ENCODE data around the gene MARCHF3.
"Not testable (repeated sequence)": the region's sequence is repeated elsewhere in the genome, so short reads cannot be mapped to it uniquely, and the experiment has no call there.

Gene MARCHF3

DNA sequence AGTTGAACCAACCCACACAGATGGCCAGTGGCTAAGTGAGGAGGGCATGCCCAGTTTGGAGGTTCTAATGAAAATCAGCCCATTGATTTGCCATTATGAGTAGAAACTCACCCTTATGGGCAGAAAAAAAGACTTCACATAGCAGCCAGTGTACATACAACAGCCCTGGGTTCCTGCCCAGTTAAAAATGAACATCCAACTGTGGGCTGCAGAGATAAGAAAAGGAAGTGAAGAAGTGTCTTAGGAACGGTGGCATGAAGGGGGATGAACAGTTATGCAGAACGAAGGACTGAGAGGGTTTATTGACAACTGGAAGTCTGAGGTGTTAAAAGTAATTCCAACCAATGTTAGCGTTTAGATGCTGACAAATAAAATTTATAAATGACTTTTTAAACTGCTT is 118.4 kb downstream of the MARCHF3 start:
- DNase-seq = no peak

DNA sequence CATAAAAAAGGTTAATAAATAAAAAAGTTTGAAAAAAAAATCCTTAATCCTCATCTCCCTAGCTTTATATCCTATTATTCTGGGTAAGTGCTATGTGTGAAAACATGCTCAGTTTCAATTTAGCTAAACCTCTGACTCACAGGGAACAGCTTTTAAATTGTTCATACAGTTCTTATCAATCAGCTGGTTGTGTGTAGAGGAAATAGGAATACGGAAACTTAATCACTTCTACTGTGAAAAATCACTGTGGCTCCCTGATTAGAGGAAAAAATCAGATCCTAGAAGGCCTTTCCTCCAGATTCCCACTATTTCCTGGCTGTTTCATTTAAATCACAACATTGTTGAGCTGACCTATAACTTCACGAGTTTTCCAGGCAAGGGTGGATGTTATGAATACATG is 120.5 kb downstream of the MARCHF3 start:
- no peak for DNase-seq

DNA sequence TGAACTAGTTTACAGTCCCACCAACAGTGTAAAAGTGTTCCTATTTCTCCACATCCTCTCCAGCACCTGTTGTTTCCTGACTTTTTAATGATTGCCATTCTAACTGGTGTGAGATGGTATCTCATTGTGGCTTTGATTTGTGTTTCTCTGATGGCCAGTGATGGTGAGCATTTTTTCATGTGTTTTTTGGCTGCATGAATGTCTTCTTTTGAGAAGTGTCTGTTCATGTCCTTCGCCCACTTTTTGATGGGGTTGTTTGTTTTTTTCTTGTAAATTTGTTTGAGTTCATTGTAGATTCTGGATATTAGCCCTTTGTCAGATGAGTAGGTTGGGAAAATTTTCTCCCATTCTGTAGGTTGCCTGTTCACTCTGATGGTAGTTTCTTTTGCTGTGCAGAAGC is 126.0 kb downstream of the MARCHF3 start:
- not testable (repeated sequence) for DNase-seq

DNA sequence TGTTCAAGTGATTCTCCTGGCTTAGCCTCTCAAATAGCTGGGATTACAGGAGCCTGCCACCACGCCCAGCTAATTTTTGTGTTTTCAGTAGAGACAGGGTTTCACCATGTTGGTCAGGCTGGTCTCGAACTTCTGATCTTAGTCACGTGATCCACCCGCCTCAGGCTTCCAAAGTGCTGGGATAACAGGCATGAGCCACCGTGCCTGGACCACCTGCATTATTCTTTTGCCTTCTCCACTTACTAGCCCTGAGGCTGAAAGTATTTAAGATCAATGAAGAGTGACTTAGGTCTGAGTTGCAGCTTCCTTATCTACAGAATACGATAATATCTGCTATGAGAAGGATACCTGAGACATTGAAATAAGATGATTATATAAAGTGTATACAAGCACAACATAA is 129.6 kb downstream of the MARCHF3 start:
- no peak for DNase-seq

DNA sequence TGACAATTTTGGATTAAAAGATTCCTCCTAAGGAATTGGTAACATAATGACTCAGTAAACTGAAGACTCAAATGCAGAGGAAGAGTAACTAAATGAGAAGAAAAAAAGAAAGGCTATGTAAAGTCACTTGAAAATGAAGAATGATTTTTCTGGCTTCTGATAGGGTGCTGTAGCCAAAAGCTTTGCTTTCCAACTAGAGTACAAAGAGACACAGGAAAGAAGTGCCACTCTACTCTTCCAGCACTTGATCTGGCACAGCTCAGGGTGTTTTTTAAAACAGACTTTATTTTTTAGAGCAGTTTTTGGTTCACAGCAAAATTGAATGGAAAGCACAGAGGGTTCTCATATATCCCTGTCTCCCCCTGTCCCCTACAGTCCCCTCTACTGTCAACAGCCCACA is 130.9 kb downstream of the MARCHF3 start:
- no peak for DNase-seq

DNA sequence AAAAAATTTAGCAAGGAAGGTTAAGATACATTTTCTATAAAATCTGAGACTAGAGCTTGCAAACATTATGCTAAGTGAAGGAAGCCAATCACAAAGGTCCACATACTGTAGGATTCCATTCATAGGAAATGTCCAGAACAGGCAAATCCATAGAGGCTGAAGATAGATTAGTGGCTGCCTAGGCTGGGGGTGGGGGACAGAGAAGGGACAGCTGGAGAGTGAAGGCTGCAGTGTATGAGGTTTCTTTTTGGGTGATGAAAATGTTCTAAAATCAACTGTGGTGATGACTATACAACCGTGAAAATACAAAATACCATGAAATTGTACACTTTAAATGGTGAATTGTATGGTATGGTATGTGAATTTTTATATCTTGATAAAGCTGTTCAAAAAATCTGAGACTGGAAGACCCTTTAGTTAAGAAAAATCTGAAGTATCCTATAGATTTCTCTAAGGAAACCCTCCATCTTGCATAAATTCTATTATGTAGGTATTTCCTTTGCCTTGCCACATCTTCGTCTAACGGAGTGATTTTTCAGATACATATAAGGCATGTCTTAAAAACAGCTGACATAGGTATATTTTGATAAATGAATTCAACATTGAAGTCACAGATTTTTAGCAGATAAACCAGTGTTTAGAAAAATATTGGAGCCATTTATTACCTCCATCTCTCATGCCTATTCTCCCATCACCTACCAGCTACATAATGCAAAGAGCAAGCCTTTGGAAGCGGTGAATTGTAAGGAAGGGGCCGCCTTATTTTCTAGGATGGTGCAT is 132.3 kb downstream of the MARCHF3 start:
- no peak for DNase-seq

DNA sequence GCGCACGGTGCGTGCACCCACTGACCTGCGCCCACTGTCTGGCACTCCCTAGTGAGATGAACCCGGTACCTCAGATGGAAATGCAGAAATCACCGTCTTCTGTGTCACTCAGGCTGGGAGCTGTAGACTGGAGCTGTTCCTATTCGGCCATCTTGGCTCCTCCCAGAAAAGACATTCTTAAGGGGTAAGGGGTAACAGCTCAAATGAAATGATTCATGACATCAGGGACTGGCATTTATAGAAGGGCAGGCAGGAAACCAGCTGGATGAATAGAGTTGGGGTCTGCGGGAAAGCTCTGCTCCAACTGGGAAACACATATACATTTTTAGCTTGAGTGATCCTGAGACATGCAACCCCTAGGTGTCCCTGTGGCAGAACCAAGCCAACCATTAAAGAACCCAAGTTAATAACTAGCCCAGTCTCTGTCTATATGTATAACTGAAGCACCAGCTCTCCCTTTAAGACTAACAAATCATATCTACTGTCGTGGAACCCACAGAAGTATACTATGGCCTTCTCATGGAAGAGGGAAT is 134.1 kb downstream of the MARCHF3 start:
- DNase-seq = no peak

DNA sequence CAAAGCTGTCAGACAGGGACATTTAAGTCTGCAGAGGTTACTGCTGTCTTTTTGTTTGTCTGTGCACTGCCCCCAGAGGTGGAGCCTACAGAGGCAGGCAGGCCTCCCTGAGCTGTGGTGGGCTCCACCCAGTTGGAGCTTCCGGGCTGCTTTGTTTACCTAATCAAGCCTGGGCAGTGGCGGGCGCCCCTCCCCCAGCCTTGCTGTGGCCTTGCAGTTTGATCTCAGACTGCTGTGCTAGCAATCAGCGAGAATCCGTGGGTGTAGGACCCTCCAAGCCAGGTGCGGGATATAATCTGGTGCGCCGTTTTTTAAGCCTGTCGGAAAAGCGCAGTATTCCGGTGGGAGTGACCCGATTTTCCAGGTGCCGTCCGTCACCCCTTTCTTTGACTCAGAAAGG is 134.6 kb downstream of the MARCHF3 start:
- DNase-seq = not testable (repeated sequence)

DNA sequence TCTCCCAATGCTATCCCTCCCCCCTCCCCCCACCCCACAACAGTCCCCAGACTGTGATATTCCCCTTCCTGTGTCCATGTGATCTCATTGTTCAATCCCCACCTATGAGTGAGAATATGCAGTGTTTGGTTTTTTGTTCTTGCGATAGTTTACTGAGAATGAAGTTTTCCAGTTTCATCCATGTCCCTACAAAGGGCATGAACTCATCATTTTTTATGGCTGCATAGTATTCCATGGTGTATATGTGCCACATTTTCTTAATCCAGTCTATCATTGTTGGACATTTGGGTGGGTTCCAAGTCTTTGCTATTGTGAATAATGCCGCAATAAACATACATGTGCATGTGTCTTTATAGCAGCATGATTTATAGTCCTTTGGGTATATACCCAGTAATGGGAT is 139.9 kb downstream of the MARCHF3 start:
- not testable (repeated sequence) for DNase-seq

DNA sequence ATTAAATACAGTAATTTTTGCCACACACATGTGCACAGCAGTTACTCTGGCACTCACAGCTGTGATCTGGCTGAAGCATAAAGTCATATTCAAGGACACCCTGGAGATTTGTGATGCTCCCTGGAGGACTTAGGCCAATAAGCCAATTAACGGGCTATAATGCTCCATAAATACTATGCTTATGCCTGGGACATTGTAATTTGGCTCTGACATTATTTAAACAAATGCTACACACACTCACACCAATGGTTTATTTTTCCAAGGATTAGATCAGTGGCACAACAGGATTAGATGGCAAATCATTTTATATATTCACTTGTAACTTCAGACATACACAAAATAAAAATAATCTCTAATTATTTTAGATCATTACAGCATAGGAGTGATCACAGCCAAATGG is 142.2 kb downstream of the MARCHF3 start:
- DNase-seq = no peak

DNA sequence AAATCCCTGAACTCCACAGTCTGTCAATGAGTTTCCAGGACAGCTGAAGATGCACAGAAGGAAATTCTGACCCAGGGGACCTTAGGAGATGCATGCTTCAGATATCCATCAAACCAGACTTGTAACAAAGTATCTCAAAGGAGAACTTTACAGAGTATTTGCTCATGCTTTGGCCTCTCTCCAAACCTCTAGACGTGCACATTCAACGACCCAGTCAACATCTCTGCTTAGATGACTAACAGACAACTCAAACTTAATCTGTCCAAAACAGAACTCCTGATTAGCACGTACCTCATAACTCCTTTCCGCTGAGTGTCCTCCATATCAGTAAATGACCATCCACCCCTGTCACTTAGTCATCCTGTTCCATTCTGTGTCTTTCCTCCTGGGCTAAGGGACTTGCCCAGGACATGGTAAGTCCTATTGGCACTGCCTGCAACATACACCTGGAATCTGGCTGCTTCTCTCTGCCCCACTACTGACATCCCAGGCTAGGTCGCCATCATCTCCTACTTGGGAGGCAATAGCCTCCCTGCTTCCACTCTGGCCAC is 146.0 kb downstream of the MARCHF3 start:
- DNase-seq = no peak

DNA sequence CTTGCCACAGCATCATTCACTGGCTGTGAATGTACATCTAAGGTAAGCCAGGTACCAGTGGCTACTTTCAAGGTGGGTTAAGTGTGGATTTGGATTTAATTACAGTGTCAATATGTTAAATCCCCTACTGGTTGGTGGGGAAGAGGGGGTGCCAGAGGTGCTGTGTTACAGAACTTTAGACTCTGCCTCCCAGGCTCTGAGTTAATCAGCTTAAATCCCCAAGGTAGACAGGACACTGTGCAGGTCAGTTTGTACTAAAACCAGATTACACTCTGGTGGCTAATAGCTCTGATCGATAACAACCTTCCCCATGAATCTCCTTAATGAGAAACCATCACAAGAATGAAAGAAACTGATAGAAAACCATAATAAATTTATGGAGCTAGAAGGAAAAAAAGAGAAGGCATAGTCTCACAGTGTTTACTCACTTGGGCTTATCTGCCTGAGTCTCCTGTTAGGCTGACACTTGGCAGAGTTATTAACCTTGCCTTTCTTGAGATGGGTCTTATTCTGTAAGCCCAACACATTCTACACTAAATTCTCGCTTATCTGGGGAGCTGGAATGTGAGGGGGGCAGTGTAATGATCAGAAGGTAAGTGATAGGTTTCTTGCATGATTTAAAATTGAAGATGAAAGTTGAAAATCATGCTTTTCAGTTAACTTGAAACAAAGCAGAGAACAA is 146.7 kb downstream of the MARCHF3 start:
- DNase-seq = no peak

DNA sequence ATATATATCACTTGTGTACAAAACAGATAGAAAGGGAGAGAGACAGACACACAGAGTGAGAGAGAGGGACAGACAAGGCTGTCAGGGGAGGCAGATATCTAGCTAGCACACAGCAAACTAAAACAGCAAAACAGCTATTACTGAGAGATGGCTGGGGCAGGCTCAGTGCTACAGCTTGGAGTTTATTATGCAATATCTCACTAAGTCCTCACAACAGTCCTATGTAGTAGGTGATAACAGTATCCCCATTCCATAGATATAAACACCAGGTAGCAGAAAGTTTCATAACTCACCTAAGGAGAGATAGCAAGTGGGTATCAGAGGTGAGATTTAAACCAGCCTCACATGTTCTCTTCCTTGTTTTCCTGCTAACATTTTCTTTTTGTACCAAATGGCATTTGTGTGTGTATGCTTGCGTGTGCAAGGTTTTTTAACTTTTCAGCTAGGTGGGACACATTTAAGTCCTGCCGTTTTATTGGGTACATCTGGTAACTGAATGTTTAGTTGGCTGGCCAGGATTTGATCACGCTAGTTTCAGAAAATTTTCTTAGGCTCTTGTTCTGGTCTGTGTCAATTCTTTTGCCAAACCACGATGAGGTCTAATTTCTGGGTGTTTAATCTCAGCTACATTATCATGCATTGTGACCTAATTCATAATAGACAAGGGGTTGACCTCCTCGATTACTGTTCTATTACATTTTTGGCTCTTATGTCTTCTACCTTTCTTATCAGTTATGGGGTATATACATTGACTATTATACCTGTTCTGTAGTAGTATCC is 148.3 kb downstream of the MARCHF3 start:
- DNase-seq = no peak

DNA sequence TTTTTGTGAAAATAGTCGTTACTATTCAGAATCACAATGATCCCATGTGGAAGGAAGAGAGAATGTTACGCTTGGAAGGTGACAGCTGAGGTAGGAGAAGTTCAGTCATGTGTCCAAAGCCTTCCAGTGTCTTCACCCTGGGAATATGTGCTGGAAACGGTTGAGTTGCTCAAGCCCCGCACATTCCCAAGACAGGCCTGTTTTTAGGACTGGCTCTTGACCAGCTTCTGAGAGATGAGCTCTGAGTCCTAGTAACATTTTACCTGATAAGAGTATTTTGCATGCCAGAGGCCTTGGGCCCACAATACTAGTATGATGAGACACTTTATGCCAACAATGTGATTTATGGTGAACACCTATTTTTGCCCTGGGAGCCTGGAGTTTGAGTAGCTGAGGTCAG is 151.7 kb downstream of the MARCHF3 start:
- DNase-seq = no peak

DNA sequence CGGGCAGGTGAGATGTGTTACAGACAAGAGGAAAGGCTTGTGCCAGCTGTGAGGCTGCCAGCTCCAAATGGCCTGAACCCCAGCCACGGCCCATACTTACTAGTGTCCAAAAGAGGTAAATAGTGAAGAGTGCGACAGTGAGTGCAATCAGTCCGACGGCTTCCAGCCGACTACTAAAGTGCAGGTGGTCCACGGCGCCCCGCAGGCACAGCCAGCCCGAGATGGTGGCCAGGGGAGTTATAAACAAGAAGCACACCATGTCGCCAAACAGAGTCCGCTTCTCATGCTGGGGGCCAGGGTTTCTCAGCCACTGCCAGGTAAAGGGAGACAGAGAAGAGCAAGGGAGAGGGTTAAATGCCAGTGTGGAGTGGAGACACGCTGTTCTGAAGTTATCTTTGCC is 152.3 kb downstream of the MARCHF3 start:
- DNase-seq = no peak

DNA sequence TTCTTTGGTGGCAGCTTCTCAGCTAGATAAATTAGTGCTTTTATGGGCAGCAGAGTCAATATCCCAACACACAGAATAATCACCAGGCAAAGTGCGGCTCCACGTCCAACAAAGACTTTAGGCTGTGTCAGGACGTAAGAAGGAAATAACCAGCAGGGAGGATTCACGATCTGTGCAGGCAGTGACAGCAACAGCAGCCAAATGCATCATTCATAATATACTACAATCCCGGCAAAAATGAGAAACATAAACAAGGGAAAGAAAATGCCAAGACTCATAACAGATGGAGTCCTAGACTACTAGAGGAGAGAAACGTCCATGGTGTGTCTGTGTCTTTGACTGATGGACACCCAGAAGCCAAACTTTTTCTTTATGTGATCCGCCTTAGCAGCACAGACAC is 152.8 kb downstream of the MARCHF3 start:
- no peak for DNase-seq

DNA sequence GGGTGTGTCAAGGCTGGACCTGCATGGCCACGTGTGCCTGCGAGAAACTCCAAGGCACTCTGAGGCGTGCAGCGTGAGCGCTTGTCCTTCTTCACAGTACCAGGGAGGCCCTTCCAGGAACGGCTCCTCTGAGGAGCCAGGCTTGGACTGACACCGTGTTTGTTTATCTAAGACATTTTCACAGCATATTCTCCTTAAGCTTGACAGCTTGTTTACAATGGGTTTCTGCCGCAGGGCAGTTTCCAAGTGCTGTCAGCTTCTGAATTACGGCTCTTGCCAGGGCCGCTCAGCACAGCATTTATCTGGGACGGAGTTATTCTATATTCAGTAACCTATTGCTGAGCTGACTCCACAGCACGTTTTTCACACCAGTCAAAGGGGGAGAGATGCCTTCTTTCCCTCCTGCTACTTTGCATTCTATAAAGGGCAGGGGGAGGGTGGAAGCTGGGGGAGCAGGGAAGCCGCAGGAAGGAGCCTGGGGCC is 155.0 kb downstream of the MARCHF3 start:
- DNase-seq = peak; percentile 11

DNA sequence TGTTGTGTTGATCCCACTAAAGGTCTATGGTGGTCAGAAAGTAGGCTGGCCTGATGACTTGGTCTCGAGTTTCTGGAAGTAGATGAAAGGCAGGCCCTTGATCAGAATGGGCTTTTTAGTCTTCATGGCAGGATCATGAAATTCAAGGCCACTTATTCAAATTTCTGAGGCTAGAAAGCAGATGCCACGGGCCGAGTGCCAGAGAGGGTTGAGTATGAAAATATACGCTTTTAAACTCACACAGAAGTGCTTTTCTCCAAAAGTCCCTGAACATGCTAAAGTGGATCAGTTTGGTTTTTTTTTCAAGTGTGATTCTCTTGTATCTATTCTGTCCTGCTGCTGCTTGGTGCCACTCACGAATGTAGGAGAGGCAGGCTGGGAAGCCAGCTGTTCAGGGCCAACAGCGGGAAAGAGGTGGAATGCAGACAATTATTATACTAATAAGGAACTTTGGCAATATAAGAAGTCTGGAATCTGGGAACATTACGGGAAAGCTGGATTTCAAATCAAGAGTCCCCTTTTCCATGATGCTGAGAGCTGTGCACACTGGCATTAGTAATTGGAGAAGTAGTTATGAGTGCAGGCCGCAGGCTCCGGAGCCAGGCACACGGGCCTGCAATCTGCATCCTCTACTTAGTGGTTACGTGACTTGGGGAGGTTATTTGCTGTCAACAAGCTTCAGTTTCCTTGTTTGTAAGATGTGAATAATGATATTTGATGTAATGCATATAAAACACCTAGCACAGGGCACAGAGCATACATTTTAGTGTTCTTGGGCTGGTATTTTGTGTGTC is 157.6 kb downstream of the MARCHF3 start:
- DNase-seq = no peak

DNA sequence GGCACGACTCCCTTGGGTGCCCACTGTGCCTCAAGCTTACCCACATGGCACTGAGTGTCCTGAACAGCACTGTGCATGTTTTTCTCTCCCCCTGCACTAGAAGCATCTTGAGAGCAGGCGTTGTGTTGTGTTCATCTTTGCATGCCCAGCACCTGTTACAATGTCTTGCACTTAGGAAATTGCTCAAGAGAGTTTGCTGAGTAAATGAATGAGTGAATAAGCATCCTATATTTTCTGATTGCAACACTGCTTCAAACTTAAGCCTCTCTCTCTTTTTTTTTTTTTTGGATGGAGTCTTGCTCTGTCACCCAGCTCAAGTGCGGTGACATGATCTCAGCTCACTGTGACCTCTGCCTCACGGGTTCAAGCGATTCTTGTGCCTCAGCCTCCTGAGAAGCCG is 158.9 kb downstream of the MARCHF3 start:
- no peak for DNase-seq

DNA sequence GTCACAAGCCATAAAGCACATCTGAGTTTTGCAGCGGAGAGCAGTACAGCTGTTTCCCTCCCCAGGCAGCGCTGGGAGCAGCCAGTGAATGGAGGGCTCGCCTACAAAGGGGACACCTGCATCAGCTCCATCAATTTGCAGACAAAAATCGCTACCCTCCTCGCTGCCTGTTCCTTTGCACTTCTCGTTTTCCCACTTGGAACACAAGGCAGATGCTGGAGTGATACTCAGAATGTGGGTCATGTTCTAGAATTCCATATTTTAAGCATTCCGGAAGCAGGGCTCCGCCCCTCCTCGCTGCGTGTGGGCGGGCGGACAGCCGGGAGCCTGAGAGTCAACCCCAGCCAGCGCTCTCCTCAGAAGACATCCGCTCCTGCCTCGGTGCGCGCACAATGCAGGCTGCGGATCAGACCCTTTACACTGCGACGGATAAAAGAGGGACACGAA is 161.3 kb downstream of the MARCHF3 start:
- peak; percentile 45 for DNase-seq

DNA sequence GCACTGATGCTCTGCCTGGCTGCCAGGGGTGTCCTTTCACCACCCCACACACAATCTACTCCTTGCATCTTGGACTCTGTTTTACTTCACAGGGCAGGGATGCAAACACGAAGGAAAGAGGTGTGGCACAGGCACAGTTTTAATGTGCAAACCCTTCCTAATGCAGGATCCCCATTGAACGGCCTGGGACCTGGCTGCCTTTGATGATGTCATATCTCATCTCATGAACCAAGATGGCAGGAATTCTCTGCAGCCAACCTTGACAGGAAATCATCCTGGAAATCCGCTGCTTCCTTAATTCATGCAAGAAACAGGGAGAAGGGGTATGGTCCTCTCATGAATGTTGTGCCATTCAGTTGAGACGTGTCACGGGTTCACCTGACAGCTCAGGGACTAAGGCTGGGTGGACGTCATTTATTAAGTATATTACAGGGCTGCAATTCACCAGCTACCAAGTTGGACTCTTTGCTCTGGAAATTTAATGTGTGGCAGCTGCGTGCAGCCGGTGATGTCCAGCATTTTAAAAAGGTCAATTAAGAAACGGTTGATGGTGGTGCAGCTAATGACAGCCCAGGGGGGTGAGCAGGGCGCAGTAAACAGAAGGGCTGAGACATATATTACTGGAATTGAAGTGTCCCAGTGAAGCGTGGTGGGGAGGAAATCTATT is 161.9 kb downstream of the MARCHF3 start:
- DNase-seq = peak; percentile 45
